ENCODE measurements around the gene CTXN1.
"Not testable (repeated sequence)": the region's sequence is repeated elsewhere in the genome, so short reads cannot be mapped to it uniquely, and the experiment has no call there.

The CTXN1 gene

GRCh38 chr19:7926021-7926726 is at the start of gene CTXN1:
Gene CTXN1 (minus strand): TSS chr19:7926135. CDS start chr19:7925538, 597 bp downstream.
- peak; percentile 72 to 85 for DNase-seq

GRCh38 chr19:7975037-7975436 is 49.1 kb upstream of the CTXN1 start:
- DNase-seq: no peak

GRCh38 chr19:7973883-7974282 is 47.9 kb upstream of the CTXN1 start:
- DNase-seq: no peak

GRCh38 chr19:7971553-7972520 is 45.9 kb upstream of the CTXN1 start:
- DNase-seq: no peak

- peak in 1 of 2 experiments; percentile 13 for DNase-seq
Observed at GRCh38 chr19:7970716-7971448, 44.9 kb upstream of the CTXN1 start.

- DNase-seq: no peak
Observed at GRCh38 chr19:7969555-7969939, 43.6 kb upstream of the CTXN1 start.

- no peak for DNase-seq
Observed at GRCh38 chr19:7968796-7969554, 43.0 kb upstream of the CTXN1 start.

GRCh38 chr19:7968008-7968795 is 42.3 kb upstream of the CTXN1 start:
- no peak for DNase-seq

GRCh38 chr19:7965921-7966665 is 40.2 kb upstream of the CTXN1 start:
- DNase-seq: no peak

GRCh38 chr19:7965259-7965841 is 39.4 kb upstream of the CTXN1 start:
- DNase-seq: no peak

- DNase-seq: no peak
Observed at GRCh38 chr19:7963566-7963965, 37.6 kb upstream of the CTXN1 start.

GRCh38 chr19:7962644-7963268 is 36.8 kb upstream of the CTXN1 start:
- no peak for DNase-seq

- no peak for DNase-seq
Observed at GRCh38 chr19:7961920-7962626, 36.1 kb upstream of the CTXN1 start.

- DNase-seq: not testable (repeated sequence)
Observed at GRCh38 chr19:7961082-7961481, 35.1 kb upstream of the CTXN1 start.

GRCh38 chr19:7959211-7959610 is 33.3 kb upstream of the CTXN1 start:
- DNase-seq: no peak

GRCh38 chr19:7955696-7956095 is 29.8 kb upstream of the CTXN1 start:
- no peak for DNase-seq

- no peak for DNase-seq
Observed at GRCh38 chr19:7953576-7953975, 27.6 kb upstream of the CTXN1 start.

GRCh38 chr19:7953060-7953459 is 27.1 kb upstream of the CTXN1 start:
- DNase-seq: no peak

- DNase-seq: no peak
Observed at GRCh38 chr19:7947939-7948338, 22.0 kb upstream of the CTXN1 start.
